ENCODE results near the gene SNAP29. TPM values are rescaled to one million over a fixed set of nuclear protein-coding genes. Genes with fewer than 3 reads are reported as not detected.
"Not testable (repeated sequence)": the region's sequence is repeated elsewhere in the genome, so short reads cannot be mapped to it uniquely, and the experiment has no call there.

SNAP29 gene
- total RNA-seq, 1 donor from 2014 or later: 24.6 TPM

- no peak for ATAC-seq
- DNase-seq (ENCODE audit: low spot score): no peak
These were observed 24.6 kb upstream of the SNAP29 start for GRCh38 chr22:20834206-20834605.

- no peak for ATAC-seq
- DNase-seq (ENCODE audit: low spot score): no peak
These were observed 24.1 kb upstream of the SNAP29 start for GRCh38 chr22:20834725-20835124.

- ATAC-seq: no peak
- DNase-seq (ENCODE audit: low spot score): no peak
These were observed 21.6 kb upstream of the SNAP29 start for GRCh38 chr22:20836987-20837823.

GRCh38 chr22:20839354-20839753 lies 19.5 kb upstream of the SNAP29 start:
- not testable (repeated sequence) for DNase-seq (ENCODE audit: low spot score); ATAC-seq

- DNase-seq (ENCODE audit: low spot score): no peak
- ATAC-seq: peak; percentile 24
These were observed 18.8 kb upstream of the SNAP29 start for GRCh38 chr22:20839837-20840645.

- no peak for DNase-seq (ENCODE audit: low spot score)
- no peak for ATAC-seq
These were observed 18.0 kb upstream of the SNAP29 start for GRCh38 chr22:20840646-20841371.

- ATAC-seq: no peak
These were observed 15.3 kb upstream of the SNAP29 start for GRCh38 chr22:20843501-20843900.

GRCh38 chr22:20844055-20845037 lies 14.5 kb upstream of the SNAP29 start:
- DNase-seq (ENCODE audit: low spot score): no peak

More at GRCh38 chr22:20843501-20843900, 15.3 kb upstream of the SNAP29 start:
- DNase-seq (ENCODE audit: low spot score): no peak

GRCh38 chr22:20847318-20847822 lies 11.4 kb upstream of the SNAP29 start:
- ATAC-seq (no peak), DNase-seq (ENCODE audit: low spot score) (no peak)

More at GRCh38 chr22:20844055-20845037, 14.5 kb upstream of the SNAP29 start:
- ATAC-seq: no peak

- ATAC-seq: no peak
- DNase-seq (ENCODE audit: low spot score): no peak
These were observed 6.7 kb upstream of the SNAP29 start for GRCh38 chr22:20852076-20852475.

GRCh38 chr22:20852503-20852902 lies 6.3 kb upstream of the SNAP29 start:
- no peak for ATAC-seq
- DNase-seq (ENCODE audit: low spot score): no peak

- DNase-seq (ENCODE audit: low spot score): no peak
- ATAC-seq: no peak
These were observed 5.6 kb upstream of the SNAP29 start for GRCh38 chr22:20853236-20853660.

- DNase-seq (ENCODE audit: low spot score): no peak
These were observed 1.6 kb upstream of the SNAP29 start for GRCh38 chr22:20857247-20857643.

GRCh38 chr22:20857838-20858614 lies 781 bp upstream of the SNAP29 start:
- ATAC-seq: peak; percentile 59
- DNase-seq (ENCODE audit: low spot score): no peak

More at GRCh38 chr22:20857247-20857643, 1.6 kb upstream of the SNAP29 start:
- no peak for ATAC-seq

- DNase-seq (ENCODE audit: low spot score) (no peak), ATAC-seq (no peak)
These were observed 808 bp downstream of the SNAP29 start for GRCh38 chr22:20859615-20860014.

- DNase-seq (ENCODE audit: low spot score) (no peak), ATAC-seq (no peak)
These were observed 3.7 kb downstream of the SNAP29 start for GRCh38 chr22:20862540-20862939.

- DNase-seq (ENCODE audit: low spot score): no peak
- no peak for ATAC-seq
These were observed 4.6 kb downstream of the SNAP29 start for GRCh38 chr22:20863366-20863765.

- DNase-seq (ENCODE audit: low spot score): no peak
- no peak for ATAC-seq
These were observed 5.5 kb downstream of the SNAP29 start for GRCh38 chr22:20864186-20864908.
